OCI-LY1 (cell line): ENCODE measurements around the gene PRKG1.

Source experiments
- CTCF ChIP-seq: fragments of 200-600 bp; sonication (generic), shearing (Covaris generic); IDR thresholded peaks from 2 replicates; pipeline ENCODE4 v1.5.1; 2017; ENCODE audit warnings: mild to moderate bottlenecking, antibody characterized with exemption, low read length, moderate library complexity, mixed read lengths
- EZH2 ChIP-seq: fragments of 200-600 bp; sonication (generic), shearing (Covaris generic); IDR thresholded peaks from 2 replicates; pipeline ENCODE4 v1.8.0; 2017; ENCODE audit warnings: borderline replicate concordance, mixed run types, mild to moderate bottlenecking, antibody characterized with exemption, low read length, moderate library complexity, mixed read lengths

GRCh38 chr10:51881213-51881612, 806.9 kb downstream of the PRKG1 start:
- no peak for TF ChIP-seq CTCF
- TF ChIP-seq EZH2: no peak
